PC-9 (cell line): ENCODE results near the gene PARD6B.
"Not testable (repeated sequence)": the region's sequence is repeated elsewhere in the genome, so short reads cannot be mapped to it uniquely, and the experiment has no call there.

Experiments
- CTCF ChIP-seq: fragments of 200-600 bp; sonication (generic); conservative IDR thresholded peaks from 2 replicates; pipeline ENCODE4 v1.6.1; 2017; ENCODE audit warnings: mixed run types, antibody characterized with exemption, mild to moderate bottlenecking, moderate library complexity
- EZH2 ChIP-seq: fragments of 200-600 bp; sonication (generic); IDR thresholded peaks from 2 replicates; pipeline ENCODE4 v1.8.0; 2017; ENCODE audit warnings: antibody characterized with exemption, low read depth

- not testable (repeated sequence) for TF ChIP-seq CTCF, EZH2
Observed at GRCh38 chr20:50768991-50769390, 37.6 kb downstream of the PARD6B start.
